Hematopoietic multipotent progenitor cell treated with erythropoietin and hydrocortisone succinate and interleukin-3 and kit ligand, for 8 days (in vitro differentiated cells): ENCODE data around the gene RAD51B.
A peak's percentile ranks its signal among the peaks of the same experiment; 100 is the strongest.
"Not testable (repeated sequence)": the region's sequence is repeated elsewhere in the genome, so short reads cannot be mapped to it uniquely, and the experiment has no call there.

ENCODE experiments used
- DNase-seq: peaks from one replicate; pipeline ENCODE4 v3.0.0-alpha.2; 2015

Gene RAD51B

GRCh38 chr14:68033336-68033932, 213.9 kb downstream of the RAD51B start:
- no peak for DNase-seq

- DNase-seq = no peak
Measured at GRCh38 chr14:68034896-68035295, 215.3 kb downstream of the RAD51B start.

GRCh38 chr14:68036202-68036601, 216.6 kb downstream of the RAD51B start:
- no peak for DNase-seq

- no peak for DNase-seq
Measured at GRCh38 chr14:68039593-68039992, 220.0 kb downstream of the RAD51B start.

- no peak for DNase-seq
Measured at GRCh38 chr14:68040633-68041369, 221.2 kb downstream of the RAD51B start.

- no peak for DNase-seq
Measured at GRCh38 chr14:68041876-68042354, 222.3 kb downstream of the RAD51B start.

GRCh38 chr14:68042586-68043210, 223.1 kb downstream of the RAD51B start:
- DNase-seq = no peak

GRCh38 chr14:68043752-68044151, 224.2 kb downstream of the RAD51B start:
- DNase-seq = no peak

GRCh38 chr14:68047906-68048305, 228.3 kb downstream of the RAD51B start:
- DNase-seq = peak; percentile 31

- not testable (repeated sequence) for DNase-seq
Measured at GRCh38 chr14:68048815-68049214, 229.2 kb downstream of the RAD51B start.

- no peak for DNase-seq
Measured at GRCh38 chr14:68050177-68050576, 230.6 kb downstream of the RAD51B start.

GRCh38 chr14:68051146-68051545, 231.6 kb downstream of the RAD51B start:
- no peak for DNase-seq

GRCh38 chr14:68060198-68060597, 240.6 kb downstream of the RAD51B start:
- DNase-seq = no peak

- no peak for DNase-seq
Measured at GRCh38 chr14:68062651-68063050, 243.1 kb downstream of the RAD51B start.

- no peak for DNase-seq
Measured at GRCh38 chr14:68065322-68065721, 245.7 kb downstream of the RAD51B start.

GRCh38 chr14:68074765-68075381, 255.3 kb downstream of the RAD51B start:
- DNase-seq = no peak

- DNase-seq = no peak
Measured at GRCh38 chr14:68075382-68076029, 255.9 kb downstream of the RAD51B start.

- DNase-seq = no peak
Measured at GRCh38 chr14:68076451-68076850, 256.9 kb downstream of the RAD51B start.

- DNase-seq = no peak
Measured at GRCh38 chr14:68079941-68080697, 260.5 kb downstream of the RAD51B start.

GRCh38 chr14:68081489-68081888, 261.9 kb downstream of the RAD51B start:
- DNase-seq = peak; percentile 27

GRCh38 chr14:68082698-68083291, 263.2 kb downstream of the RAD51B start:
- DNase-seq = no peak

- peak; percentile 19 for DNase-seq
Measured at GRCh38 chr14:68084256-68084655, 264.7 kb downstream of the RAD51B start.
